Trophoblast cell (in vitro differentiated cells and primary cell): ENCODE results near the gene ITGB7.
A peak's percentile ranks its signal among the peaks of the same experiment; 100 is the strongest.

Source experiments
- DNase-seq, 2 donors: peaks; one replicate each; pipeline ENCODE4 v3.0.0-alpha.2; 2016
- H2AFZ ChIP-seq: 2 replicates; pipeline ENCODE4 v1.6.1; 2013; ENCODE audit warnings: low read length, moderate library complexity, mild to moderate bottlenecking; ENCODE audit not compliant: insufficient read depth, poor library complexity
- H2AK5ac ChIP-seq: 2 replicates; pipeline ENCODE4 v1.6.1; 2013; ENCODE audit warnings: mild to moderate bottlenecking, low read length
- H2BK120ac ChIP-seq: 2 replicates; pipeline ENCODE4 v1.6.1; 2013; ENCODE audit warnings: low read length, mild to moderate bottlenecking, moderate library complexity; ENCODE audit not compliant: insufficient read depth, poor library complexity
- H2BK12ac ChIP-seq: 2 replicates; pipeline ENCODE4 v1.6.1; 2013; ENCODE audit warnings: mild to moderate bottlenecking, low read length, moderate library complexity
- H2BK5ac ChIP-seq: 2 replicates; pipeline ENCODE4 v1.6.1; 2013; ENCODE audit warnings: low read length, low read depth, moderate library complexity, mild to moderate bottlenecking; ENCODE audit not compliant: poor library complexity
- H3K14ac ChIP-seq: 2 replicates; pipeline ENCODE4 v1.6.1; 2013; ENCODE audit warnings: mild to moderate bottlenecking, low read length
- H3K18ac ChIP-seq: 2 replicates; pipeline ENCODE4 v1.6.1; 2013; ENCODE audit warnings: mild to moderate bottlenecking, low read length
- H3K23ac ChIP-seq: 2 replicates; pipeline ENCODE4 v1.6.1; 2013; ENCODE audit warnings: low read length
- H3K27ac ChIP-seq: 2 replicates; pipeline ENCODE4 v1.5.1; 2013; ENCODE audit warnings: low read depth, mild to moderate bottlenecking, inconsistent platforms, low read length, moderate library complexity
- H3K27me3 ChIP-seq: 2 replicates; pipeline ENCODE4 v1.6.1; 2013; ENCODE audit warnings: inconsistent platforms, mild to moderate bottlenecking, low read length, moderate library complexity; ENCODE audit not compliant: insufficient read depth
- H3K36me3 ChIP-seq, 2 experiments: 1 replicate in 1 of 2; 2 replicates in 1 of 2; pipeline ENCODE4 v1.6.1; 2013; ENCODE audit warnings: low read length in 2 of 2, mild to moderate bottlenecking in 2 of 2, moderate library complexity in 1 of 2; ENCODE audit not compliant: insufficient read depth in 2 of 2, control insufficient read depth in 1 of 2
- H3K4ac ChIP-seq: 2 replicates; pipeline ENCODE4 v1.6.1; 2013; ENCODE audit warnings: low read depth, mild to moderate bottlenecking, low read length, moderate library complexity
- H3K4me1 ChIP-seq, 2 experiments: 1 replicate in 1 of 2; 2 replicates in 1 of 2; pipeline ENCODE4 v1.6.1; 2013; ENCODE audit warnings: low read length in 2 of 2, mild to moderate bottlenecking in 2 of 2, moderate library complexity in 1 of 2; ENCODE audit not compliant: insufficient read depth in 2 of 2, control insufficient read depth in 1 of 2
- H3K4me2 ChIP-seq: 2 replicates; pipeline ENCODE4 v1.6.1; 2013; ENCODE audit warnings: inconsistent platforms, mild to moderate bottlenecking, low read length, moderate library complexity
- H3K4me3 ChIP-seq: 2 replicates; pipeline ENCODE4 v1.5.1; 2013; ENCODE audit warnings: mild to moderate bottlenecking, low read depth, low read length, inconsistent platforms
- H3K79me1 ChIP-seq: one replicate; pipeline ENCODE4 v1.6.1; 2013; ENCODE audit warnings: low read length
- H3K79me2 ChIP-seq: 2 replicates; pipeline ENCODE4 v1.6.1; 2013; ENCODE audit warnings: low read length, mild to moderate bottlenecking; ENCODE audit not compliant: control insufficient read depth, insufficient read depth, poor library complexity
- H3K9ac ChIP-seq: 2 replicates; pipeline ENCODE4 v1.6.1; 2013; ENCODE audit warnings: mild to moderate bottlenecking, low read length
- H3K9me3 ChIP-seq: 2 replicates; pipeline ENCODE4 v1.6.1; 2013; ENCODE audit warnings: low read depth, mild to moderate bottlenecking, control low read depth, inconsistent platforms, low read length; ENCODE audit not compliant: insufficient read depth
- H4K12ac ChIP-seq: 2 replicates; pipeline ENCODE4 v1.6.1; 2013; ENCODE audit warnings: low read depth, mild to moderate bottlenecking, low read length, moderate library complexity
- H4K8ac ChIP-seq: 2 replicates; pipeline ENCODE4 v1.6.1; 2013; ENCODE audit warnings: low read depth, mild to moderate bottlenecking, low read length, moderate library complexity
- H4K91ac ChIP-seq: one replicate; pipeline ENCODE4 v1.6.1; 2013; ENCODE audit warnings: low read depth, mild to moderate bottlenecking, low read length, moderate library complexity
- WGBS: extraction: QIAGEN DNeasy Blood & Tissue Kit; methylation state at CpG from one replicate; pipeline ENCODE4 v1.1.7; 2013; ENCODE audit warnings: missing lambda C conversion rate; ENCODE audit not compliant: insufficient read length, insufficient coverage; ENCODE audit errors: extremely low coverage; 5-methylcytosine and 5-hydroxymethylcytosine counted together

The ITGB7 gene

GRCh38 chr12:53170876-53171724 is 36.0 kb downstream of the ITGB7 start:
- Histone ChIP-seq H4K8ac (no peak overlapping the region), H3K4me2 (no peak overlapping the region), H3K27me3 (no peaks in the 10 kb centered on the region), H2BK120ac (no peak overlapping the region), H3K14ac (no peak overlapping the region), H3K4ac (no peak overlapping the region), H2AK5ac (no peak overlapping the region), H3K79me1 (no peaks in the 10 kb centered on the region), H3K79me2 (no peaks in the 10 kb centered on the region), H4K91ac (no peak overlapping the region), H3K4me1 (peaks cover 13 to 16% of the 10 kb centered on the region in 2 experiments), H3K27ac (no peak overlapping the region), H2AFZ (no peak overlapping the region), H3K9ac (no peak overlapping the region), H3K4me3 (no peak overlapping the region), H4K12ac (no peak overlapping the region), H3K36me3 (peaks cover 3 to 9% of the 10 kb centered on the region in 2 experiments), H3K23ac (no peak overlapping the region), H2BK5ac (no peak overlapping the region), H3K18ac (no peak overlapping the region), H2BK12ac (no peak overlapping the region), H3K9me3 (no peaks in the 10 kb centered on the region)
- WGBS: no CpG with 5 or more reads among the region's 14 CpGs
- peak in 1 of 2 donors; percentile 33 for DNase-seq

- Histone ChIP-seq H3K4me3 (no peak overlapping the region), H3K79me2 (no peaks in the 10 kb centered on the region), H3K23ac (no peak overlapping the region), H3K4me1 (peaks cover 13 to 16% of the 10 kb centered on the region in 2 experiments), H4K91ac (no peak overlapping the region), H3K14ac (no peak overlapping the region), H3K18ac (no peak overlapping the region), H3K27me3 (no peaks in the 10 kb centered on the region), H3K4ac (no peak overlapping the region), H2BK5ac (no peak overlapping the region), H2BK12ac (no peak overlapping the region), H3K4me2 (no peak overlapping the region), H2AFZ (no peak overlapping the region), H3K79me1 (no peaks in the 10 kb centered on the region), H4K8ac (no peak overlapping the region), H3K27ac (no peak overlapping the region), H4K12ac (no peak overlapping the region), H3K9ac (no peak overlapping the region), H2BK120ac (no peak overlapping the region), H2AK5ac (no peak overlapping the region), H3K9me3 (no peaks in the 10 kb centered on the region), H3K36me3 (peaks cover 3 to 9% of the 10 kb centered on the region in 2 experiments)
- no peak for DNase-seq
- no CpG with 5 or more reads among the region's 8 CpGs for WGBS
Observed at GRCh38 chr12:53170215-53170614, 36.8 kb downstream of the ITGB7 start.

- Histone ChIP-seq H3K4me3 (no peak overlapping the region), H2AFZ (no peak overlapping the region), H3K18ac (no peak overlapping the region), H3K36me3 (peaks cover 3 to 9% of the 10 kb centered on the region in 2 experiments), H3K79me2 (no peaks in the 10 kb centered on the region), H4K91ac (no peak overlapping the region), H3K27ac (no peak overlapping the region), H3K9ac (no peak overlapping the region), H3K9me3 (no peaks in the 10 kb centered on the region), H3K14ac (no peak overlapping the region), H4K12ac (no peak overlapping the region), H3K27me3 (no peaks in the 10 kb centered on the region), H3K4me1 (peaks cover 13 to 16% of the 10 kb centered on the region in 2 experiments), H3K23ac (no peak overlapping the region), H4K8ac (no peak overlapping the region), H2AK5ac (no peak overlapping the region), H2BK120ac (no peak overlapping the region), H3K4me2 (no peak overlapping the region), H3K79me1 (no peaks in the 10 kb centered on the region), H2BK12ac (no peak overlapping the region), H3K4ac (no peak overlapping the region), H2BK5ac (no peak overlapping the region)
- DNase-seq: no peak
- WGBS: no CpG with 5 or more reads among the region's 7 CpGs
Observed at GRCh38 chr12:53169644-53170043, 37.4 kb downstream of the ITGB7 start.

DNA sequence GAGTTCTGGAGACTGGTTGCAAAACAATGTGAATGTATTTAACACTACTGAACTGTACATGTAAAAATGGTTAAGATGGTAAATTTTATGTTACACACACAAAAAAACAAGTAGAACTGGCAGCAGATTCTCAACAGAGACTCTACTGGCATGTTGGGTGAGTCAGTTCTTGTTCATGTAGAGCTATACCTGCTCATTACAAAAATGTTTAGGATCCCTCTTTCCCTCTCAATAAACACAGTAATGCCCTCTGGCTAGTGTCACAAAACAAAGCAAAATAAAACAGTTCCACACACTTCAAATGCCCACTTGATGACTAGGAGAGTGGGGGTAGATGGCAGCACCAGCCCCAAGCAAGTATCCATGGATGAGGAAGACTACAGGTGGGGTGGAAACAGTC is 40.2 kb downstream of the ITGB7 start:
- no peak overlapping the region for H4K12ac ChIP-seq
- no peak overlapping the region for H3K4me3 ChIP-seq
- no peak overlapping the region for H3K9ac ChIP-seq
- H2BK12ac ChIP-seq: no peak overlapping the region
- H3K79me2 ChIP-seq: no peaks in the 10 kb centered on the region
- H3K79me1 ChIP-seq: no peaks in the 10 kb centered on the region
- H4K91ac ChIP-seq: no peak overlapping the region
- no peak overlapping the region for H3K23ac ChIP-seq
- no peaks in the 10 kb centered on the region for H3K9me3 ChIP-seq
- H4K8ac ChIP-seq: no peak overlapping the region
- H3K14ac ChIP-seq: no peak overlapping the region
- H3K27me3 ChIP-seq: no peaks in the 10 kb centered on the region
- no peak overlapping the region for H2AFZ ChIP-seq
- peak; percentile 27 to 73 for DNase-seq
- H3K36me3 ChIP-seq: peaks cover 3 to 9% of the 10 kb centered on the region in 2 experiments
- no peak overlapping the region for H3K18ac ChIP-seq
- H3K4me2 ChIP-seq: no peak overlapping the region
- H2BK120ac ChIP-seq: no peak overlapping the region
- H3K27ac ChIP-seq: no peak overlapping the region
- no peak overlapping the region for H2BK5ac ChIP-seq
- H3K4me1 ChIP-seq: peaks cover 12 to 13% of the 10 kb centered on the region in 2 experiments
- no peak overlapping the region for H2AK5ac ChIP-seq
- H3K4ac ChIP-seq: no peak overlapping the region
